ENCODE data around the gene CD6. TPM values are rescaled to one million over a fixed set of nuclear protein-coding genes. Genes with fewer than 3 reads are reported as not detected.

Gene CD6
- total RNA-seq, 1 experiment from 2014 or later: not detected

GRCh38 chr11:60923326-60923725 is 48.2 kb upstream of the CD6 start:
- no peaks in the 10 kb centered on the region for H3K9me3 Mint-ChIP-seq
- Histone ChIP-seq H4K5ac (ENCODE audit: insufficient read length, low read depth, low read length) (no peak overlapping the region), H3K79me1 (ENCODE audit: insufficient read depth, low read depth, low read length, poor library complexity, severe bottlenecking) (no peaks in the 10 kb centered on the region), H2BK5ac (ENCODE audit: insufficient read length, low read length) (no peak overlapping the region), H4K91ac (ENCODE audit: insufficient read length, low read depth, low read length) (no peak overlapping the region), H3K18ac (ENCODE audit: insufficient read length, low read depth, low read length) (no peak overlapping the region), H2AFZ (ENCODE audit: low read length) (no peak overlapping the region), H2BK15ac (ENCODE audit: low read depth, low read length) (no peak overlapping the region), H3K9me3 (ENCODE audit: control insufficient read depth, low read depth, low read length) (no peaks in the 10 kb centered on the region), H3K9ac (ENCODE audit: extremely low read depth, insufficient read length, low read length) (no peak overlapping the region), H3K79me2 (ENCODE audit: insufficient read depth, low read length) (no peaks in the 10 kb centered on the region), H4K20me1 (ENCODE audit: control insufficient read depth, insufficient read depth, insufficient read length) (no peaks in the 10 kb centered on the region), H3K4me2 (ENCODE audit: insufficient read depth, insufficient read length, low read length) (no peak overlapping the region), H3K14ac (ENCODE audit: insufficient read depth, low read length) (no peak overlapping the region), H3K23me2 (ENCODE audit: insufficient read length, low read depth, low read length, poor library complexity, severe bottlenecking) (peaks cover 10% of the 10 kb centered on the region), H2BK120ac (ENCODE audit: low read depth, low read length, poor library complexity, severe bottlenecking) (no peak overlapping the region), H2BK20ac (ENCODE audit: low read depth, low read length, poor library complexity, severe bottlenecking) (no peak overlapping the region), H2AK5ac (ENCODE audit: insufficient read length, low read length) (no peak overlapping the region), H3T11ph (ENCODE audit: low read length) (no peak overlapping the region), H3K4ac (ENCODE audit: low read depth, low read length) (no peak overlapping the region), H3K56ac (ENCODE audit: insufficient read length, low read depth, low read length) (no peak overlapping the region), H3K27me3 (ENCODE audit: insufficient read depth, low read length) (no peaks in the 10 kb centered on the region), H2BK12ac (ENCODE audit: insufficient read length, low read depth, low read length) (no peak overlapping the region), H3K23ac (ENCODE audit: insufficient read length, low read depth, low read length) (no peak overlapping the region), H4K8ac (replicated peaks; ENCODE audit: insufficient read length, low read depth, low read length) (no peak overlapping the region), H3K27ac (ENCODE audit: insufficient read length, low read depth, low read length) (no peak overlapping the region), H3K4me1 (ENCODE audit: insufficient read depth, low read length) (peaks cover 2% of the 10 kb centered on the region)
- WGBS (ENCODE audit: extremely low coverage, insufficient read length, low lambda C conversion rate): no CpG with 5 or more reads among the region's 5 CpGs
- H3K36me3 Mint-ChIP-seq (ENCODE audit: insufficient read depth in 1 of 3, low read depth in 3 of 3): peaks cover 25 to 50% (median 44%) of the 10 kb centered on the region in 3 experiments; a peak in 6 of 7 replicates
- H3K27me3 Mint-ChIP-seq (ENCODE audit: low read depth): peaks cover 7% of the 10 kb centered on the region
- TF ChIP-seq CTCF (conservative IDR thresholded peaks at IDR 0.05): no peak; the same call in 2 of the 3 replicates
- H3K27ac Mint-ChIP-seq: no peak overlapping the region
- H3K4me3 Mint-ChIP-seq: peak overlapping the region in 1 of 2 experiments; percentile 51; a peak in 2 of 5 replicates
- no peak for DNase-seq
- peaks cover 16 to 21% of the 10 kb centered on the region in 2 experiments for H3K4me1 Mint-ChIP-seq

All from H9 (cell line).